Muscle of back (tissue), 13 donors: Measurements from ENCODE around the gene ZSCAN23. TPM values are rescaled to one million over a fixed set of nuclear protein-coding genes. Genes with fewer than 3 reads are reported as not detected.
"Not testable (repeated sequence)": the region's sequence is repeated elsewhere in the genome, so short reads cannot be mapped to it uniquely, and the experiment has no call there.

Source experiments
- DNase-seq, 3 donors: peaks; one replicate each; pipeline versions ENCODE4 v3.0.0 to v3.0.0-alpha.2; 2013
- long read RNA-seq, 9 donors: transcript quantifications; one replicate each; lab custom pipeline, GENCODE V29; 2026
- polyA plus RNA-seq, 10 donors: library from polyadenylated mRNA; unstranded; fragments of 120-200 nt; gene quantifications; one replicate each; pipeline ENCODE4 v1.2.1, GENCODE V29; 2013; ENCODE audit not compliant: insufficient read length in 10 of 10

Gene ZSCAN23
- polyA plus RNA-seq: 1 to 10 TPM; 2.5 to 9.7 (median 5.1) TPM
- long read RNA-seq, donor 1: 0 reads
- long read RNA-seq, donor 2: 0 reads
- long read RNA-seq, donor 3: 0 reads
- long read RNA-seq, donor 4: 0 reads
- long read RNA-seq, donor 5: 0 reads
- long read RNA-seq, donor 6: 0 reads
- long read RNA-seq, donor 7, partial matches to known transcripts: 0 of 1 reads
- long read RNA-seq, donor 7, other reads (novel, unspliced or antisense): 0 of 1 reads
- long read RNA-seq, donor 8: 0 reads
- long read RNA-seq, donor 9: 0 reads

GRCh38 chr6:28443112-28443773 is at the start of gene ZSCAN23:
Gene ZSCAN23, minus strand, starts transcription at chr6:28443491. Its CDS starts 7,225 bp downstream, at chr6:28436266.
- DNase-seq: peak; percentile 78 to 92 (median 88)

- DNase-seq: no peak
Observed at GRCh38 chr6:28491984-28492317, 48.7 kb upstream of the ZSCAN23 start.

GRCh38 chr6:28490205-28490890 is 47.1 kb upstream of the ZSCAN23 start:
- no peak for DNase-seq

GRCh38 chr6:28489366-28490204 is 46.3 kb upstream of the ZSCAN23 start:
- DNase-seq: peak; percentile 62 to 89 (median 74)

GRCh38 chr6:28488916-28489365 is 45.6 kb upstream of the ZSCAN23 start:
- peak; percentile 54 to 74 (median 72) for DNase-seq

- no peak for DNase-seq
Observed at GRCh38 chr6:28486988-28487742, 43.9 kb upstream of the ZSCAN23 start.

- DNase-seq: no peak
Observed at GRCh38 chr6:28486533-28486932, 43.2 kb upstream of the ZSCAN23 start.

- DNase-seq: no peak
Observed at GRCh38 chr6:28485482-28485881, 42.2 kb upstream of the ZSCAN23 start.

GRCh38 chr6:28480253-28480932 is 37.1 kb upstream of the ZSCAN23 start:
- DNase-seq: no peak

- DNase-seq: no peak
Observed at GRCh38 chr6:28478518-28478917, 35.2 kb upstream of the ZSCAN23 start.

- peak; percentile 33 to 69 (median 61) for DNase-seq
Observed at GRCh38 chr6:28474441-28475219, 31.3 kb upstream of the ZSCAN23 start.

GRCh38 chr6:28469153-28469745 is 26.0 kb upstream of the ZSCAN23 start:
- not testable (repeated sequence) for DNase-seq

- DNase-seq: no peak
Observed at GRCh38 chr6:28468056-28468455, 24.8 kb upstream of the ZSCAN23 start.

- no peak for DNase-seq
Observed at GRCh38 chr6:28462401-28462800, 19.1 kb upstream of the ZSCAN23 start.

GRCh38 chr6:28458568-28458967 is 15.3 kb upstream of the ZSCAN23 start:
- no peak for DNase-seq

- no peak for DNase-seq
Observed at GRCh38 chr6:28449056-28449455, 5.8 kb upstream of the ZSCAN23 start.

- not testable (repeated sequence) for DNase-seq
Observed at GRCh38 chr6:28447512-28447906, 4.2 kb upstream of the ZSCAN23 start.

GRCh38 chr6:28446818-28447511 is 3.7 kb upstream of the ZSCAN23 start:
- DNase-seq: peak in 2 of 3 donors; percentile 7 to 44

- DNase-seq: not testable (repeated sequence)
Observed at GRCh38 chr6:28444759-28445158, 1.5 kb upstream of the ZSCAN23 start.
